H9 (cell line): ENCODE measurements around the gene DENND6B. TPM values are rescaled to one million over a fixed set of nuclear protein-coding genes. Genes with fewer than 3 reads are reported as not detected.

Experiments
- DNase-seq: peaks from one replicate; pipeline ENCODE4 v3.0.0-alpha.2; 2017
- H2AFZ ChIP-seq: one replicate; pipeline ENCODE4 v1.6.1; 2013; ENCODE audit warnings: mild to moderate bottlenecking, low read length, control low read depth, moderate library complexity
- H2AK5ac ChIP-seq: 2 replicates; pipeline ENCODE4 v1.6.1; 2013; ENCODE audit warnings: low read length, control low read depth, mixed read lengths; ENCODE audit not compliant: insufficient read length
- H2BK120ac ChIP-seq: one replicate; pipeline ENCODE4 v1.6.1; 2013; ENCODE audit warnings: low read depth, mild to moderate bottlenecking, low read length, control low read depth, inconsistent platforms; ENCODE audit not compliant: poor library complexity, severe bottlenecking
- H2BK12ac ChIP-seq: 2 replicates; pipeline ENCODE4 v1.6.1; 2013; ENCODE audit warnings: low read length, control low read depth, mixed read lengths, low read depth; ENCODE audit not compliant: insufficient read length
- H2BK15ac ChIP-seq: 2 replicates; pipeline ENCODE4 v1.6.1; 2013; ENCODE audit warnings: low read depth, low read length, control low read depth
- H2BK20ac ChIP-seq: one replicate; pipeline ENCODE4 v1.6.1; 2013; ENCODE audit warnings: low read depth, mild to moderate bottlenecking, low read length, control low read depth, inconsistent platforms; ENCODE audit not compliant: poor library complexity, severe bottlenecking
- H2BK5ac ChIP-seq: 2 replicates; pipeline ENCODE4 v1.6.1; 2013; ENCODE audit warnings: low read length, control low read depth, mixed read lengths; ENCODE audit not compliant: insufficient read length
- H3K14ac ChIP-seq: 2 replicates; pipeline ENCODE4 v1.6.1; 2013; ENCODE audit warnings: low read length, control low read depth; ENCODE audit not compliant: insufficient read depth
- H3K18ac ChIP-seq: 2 replicates; pipeline ENCODE4 v1.6.1; 2013; ENCODE audit warnings: low read depth, mild to moderate bottlenecking, mixed read lengths, low read length, control low read depth; ENCODE audit not compliant: insufficient read length
- H3K23ac ChIP-seq: 2 replicates; pipeline ENCODE4 v1.6.1; 2013; ENCODE audit warnings: low read length, control low read depth, mixed read lengths, low read depth; ENCODE audit not compliant: insufficient read length
- H3K23me2 ChIP-seq: 2 replicates; pipeline ENCODE4 v1.6.1; 2013; ENCODE audit warnings: low read depth, mild to moderate bottlenecking, mixed read lengths, low read length, control low read depth; ENCODE audit not compliant: insufficient read length, poor library complexity, severe bottlenecking
- H3K27ac ChIP-seq: 2 replicates; pipeline ENCODE4 v1.5.1; 2013; ENCODE audit warnings: low read length, control low read depth, mixed read lengths, low read depth; ENCODE audit not compliant: insufficient read length
- H3K27me3 ChIP-seq: 2 replicates; pipeline ENCODE4 v1.6.1; 2013; ENCODE audit warnings: low read length, control low read depth, inconsistent platforms; ENCODE audit not compliant: insufficient read depth
- H3K4ac ChIP-seq: 2 replicates; pipeline ENCODE4 v1.6.1; 2013; ENCODE audit warnings: low read depth, mild to moderate bottlenecking, control low read depth, inconsistent platforms, low read length, moderate library complexity
- H3K4me1 ChIP-seq: 2 replicates; pipeline ENCODE4 v1.6.1; 2013; ENCODE audit warnings: low read length, control low read depth, inconsistent platforms; ENCODE audit not compliant: insufficient read depth
- H3K4me2 ChIP-seq: 2 replicates; pipeline ENCODE4 v1.6.1; 2013; ENCODE audit warnings: low read length, control low read depth, mixed read lengths; ENCODE audit not compliant: insufficient read length, insufficient read depth
- H3K56ac ChIP-seq: 2 replicates; pipeline ENCODE4 v1.6.1; 2013; ENCODE audit warnings: low read depth, mild to moderate bottlenecking, mixed read lengths, low read length, control low read depth; ENCODE audit not compliant: insufficient read length
- H3K79me1 ChIP-seq: 2 replicates; pipeline ENCODE4 v1.6.1; 2013; ENCODE audit warnings: low read depth, mild to moderate bottlenecking, moderate library complexity, low read length, control low read depth, inconsistent platforms; ENCODE audit not compliant: insufficient read depth, poor library complexity, severe bottlenecking
- H3K79me2 ChIP-seq: 2 replicates; pipeline ENCODE4 v1.6.1; 2013; ENCODE audit warnings: low read length, control low read depth, inconsistent platforms; ENCODE audit not compliant: insufficient read depth
- H3K9ac ChIP-seq: 2 replicates; pipeline ENCODE4 v1.6.1; 2013; ENCODE audit warnings: low read length, control low read depth, mixed read lengths; ENCODE audit not compliant: insufficient read length; ENCODE audit errors: extremely low read depth
- H3K9me3 ChIP-seq: one replicate; pipeline ENCODE4 v1.6.1; 2013; ENCODE audit warnings: low read depth, low read length, inconsistent platforms; ENCODE audit not compliant: control insufficient read depth
- H3T11ph ChIP-seq: one replicate; pipeline ENCODE4 v1.6.1; 2013; ENCODE audit warnings: mild to moderate bottlenecking, low read length, control low read depth, inconsistent platforms
- H4K20me1 ChIP-seq: one replicate; pipeline ENCODE4 v1.6.1; 2013; ENCODE audit not compliant: control insufficient read depth, insufficient read length, insufficient read depth
- H4K5ac ChIP-seq: 2 replicates; pipeline ENCODE4 v1.6.1; 2013; ENCODE audit warnings: low read depth, mild to moderate bottlenecking, mixed read lengths, low read length, control low read depth; ENCODE audit not compliant: insufficient read length
- H4K8ac ChIP-seq: replicated peaks from 2 replicates; pipeline ENCODE4 v1.6.1; 2013; ENCODE audit warnings: low read length, control low read depth, mixed read lengths, low read depth; ENCODE audit not compliant: insufficient read length
- H4K91ac ChIP-seq: 2 replicates; pipeline ENCODE4 v1.6.1; 2013; ENCODE audit warnings: low read depth, mild to moderate bottlenecking, moderate library complexity, mixed read lengths, low read length, control low read depth; ENCODE audit not compliant: insufficient read length
- H3K27ac Mint-ChIP-seq, 3 experiments: 2 replicates in 2 of 3; 3 replicates in 1 of 3; pipeline ENCODE4 v1.8.0; 2020 to 2021; ENCODE audit warnings: mixed read lengths in 3 of 3, mild to moderate bottlenecking in 1 of 3, moderate library complexity in 1 of 3
- H3K27me3 Mint-ChIP-seq: 2 replicates; pipeline ENCODE4 v1.8.0; 2021; ENCODE audit warnings: low read depth, mild to moderate bottlenecking, moderate library complexity, mixed read lengths
- H3K36me3 Mint-ChIP-seq, 3 experiments: 2 replicates in 2 of 3; 3 replicates in 1 of 3; pipeline ENCODE4 v1.8.0; 2020 to 2021; ENCODE audit warnings: low read depth in 3 of 3, mixed read lengths in 3 of 3; ENCODE audit not compliant: insufficient read depth in 1 of 3
- H3K4me1 Mint-ChIP-seq, 2 experiments: 2 replicates each; pipeline ENCODE4 v1.8.0; 2020; ENCODE audit warnings: mixed read lengths in 2 of 2
- H3K4me3 Mint-ChIP-seq, 2 experiments: 2 replicates in 1 of 2; 3 replicates in 1 of 2; pipeline ENCODE4 v1.8.0; 2020 to 2021; ENCODE audit warnings: mild to moderate bottlenecking in 2 of 2, mixed read lengths in 2 of 2, moderate library complexity in 1 of 2
- H3K9me3 Mint-ChIP-seq, 2 experiments: 2 replicates in 1 of 2; 3 replicates in 1 of 2; pipeline ENCODE4 v1.8.0; 2020; ENCODE audit warnings: mild to moderate bottlenecking in 2 of 2, mixed read lengths in 2 of 2, moderate library complexity in 1 of 2
- WGBS: extraction: QIAGEN DNeasy Blood & Tissue Kit; methylation state at CpG from one replicate; pipeline ENCODE4 v1.1.7; 2013; ENCODE audit warnings: missing lambda C conversion rate, low lambda C conversion rate, mixed read lengths; ENCODE audit not compliant: insufficient read length; ENCODE audit errors: extremely low coverage; 5-methylcytosine and 5-hydroxymethylcytosine counted together
- total RNA-seq: library from RNA; stranded (reverse); gene quantifications from 2 replicates; pipeline ENCODE4 v1.2.1, GENCODE V29; 2021
- TF ChIP-seq, protein P1 (sequence below): fragments of 200-600 bp; sonication (generic); conservative IDR thresholded peaks from 3 replicates; pipeline ENCODE4 v1.8.0; 2021; ENCODE audit warnings: antibody characterized with exemption, mild to moderate bottlenecking

The DENND6B gene
- total RNA-seq, 1 experiment from 2014 or later, result 1.5 TPM

DNA sequence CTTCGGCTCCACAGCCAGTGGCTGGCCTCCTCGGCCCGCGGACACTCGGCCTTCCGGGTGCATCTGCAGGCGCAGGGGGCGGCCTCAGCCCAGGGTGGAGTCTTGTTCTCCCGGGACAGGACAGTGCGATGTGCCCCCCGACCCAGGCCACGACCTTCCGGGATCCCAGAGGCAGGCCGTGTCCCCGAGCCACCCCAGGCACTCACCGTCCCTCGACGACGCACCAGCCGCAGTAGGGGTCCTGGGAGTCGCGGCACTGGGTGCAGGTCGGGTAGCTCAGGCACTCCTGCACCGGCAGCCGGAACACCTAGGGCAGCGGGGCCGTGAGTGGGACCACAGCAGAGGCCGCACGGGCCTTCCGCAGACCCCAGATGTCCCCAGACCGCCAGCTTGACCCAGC, 39.1 kb downstream of the DENND6B start:
- peaks cover 2% of the 10 kb centered on the region for H3K79me1 ChIP-seq
- no CpG with 5 or more reads among the region's 31 CpGs for whole genome bisulfite sequencing
- H3K4ac ChIP-seq, result no peak overlapping the region
- peaks cover 3% of the 10 kb centered on the region; the same call in 1 of the 2 replicates for H3K79me2 ChIP-seq
- no peak overlapping the region for H3K14ac ChIP-seq
- no peak overlapping the region for H3K23ac ChIP-seq
- Mint-ChIP-seq H3K27ac (no peak overlapping the region), H3K27me3 (no peaks in the 10 kb centered on the region), H3K36me3 (peaks cover 8 to 32% (median 28%) of the 10 kb centered on the region in 3 experiments; a peak in 6 of 7 replicates), H3K9me3 (no peaks in the 10 kb centered on the region; a peak in 1 of 5 replicates), H3K4me1 (peaks cover 3 to 4% of the 10 kb centered on the region in 2 experiments), H3K4me3 (no peak overlapping the region)
- no peak overlapping the region for H4K8ac ChIP-seq
- H2AFZ ChIP-seq, result no peak overlapping the region
- no peak overlapping the region for H3K56ac ChIP-seq
- H3K9ac ChIP-seq, result no peak overlapping the region
- H2BK20ac ChIP-seq, result no peak overlapping the region
- H2BK12ac ChIP-seq, result no peak overlapping the region
- no peak overlapping the region for H3K27ac ChIP-seq
- no peak overlapping the region for H3K18ac ChIP-seq
- TF ChIP-seq, protein P1, sequence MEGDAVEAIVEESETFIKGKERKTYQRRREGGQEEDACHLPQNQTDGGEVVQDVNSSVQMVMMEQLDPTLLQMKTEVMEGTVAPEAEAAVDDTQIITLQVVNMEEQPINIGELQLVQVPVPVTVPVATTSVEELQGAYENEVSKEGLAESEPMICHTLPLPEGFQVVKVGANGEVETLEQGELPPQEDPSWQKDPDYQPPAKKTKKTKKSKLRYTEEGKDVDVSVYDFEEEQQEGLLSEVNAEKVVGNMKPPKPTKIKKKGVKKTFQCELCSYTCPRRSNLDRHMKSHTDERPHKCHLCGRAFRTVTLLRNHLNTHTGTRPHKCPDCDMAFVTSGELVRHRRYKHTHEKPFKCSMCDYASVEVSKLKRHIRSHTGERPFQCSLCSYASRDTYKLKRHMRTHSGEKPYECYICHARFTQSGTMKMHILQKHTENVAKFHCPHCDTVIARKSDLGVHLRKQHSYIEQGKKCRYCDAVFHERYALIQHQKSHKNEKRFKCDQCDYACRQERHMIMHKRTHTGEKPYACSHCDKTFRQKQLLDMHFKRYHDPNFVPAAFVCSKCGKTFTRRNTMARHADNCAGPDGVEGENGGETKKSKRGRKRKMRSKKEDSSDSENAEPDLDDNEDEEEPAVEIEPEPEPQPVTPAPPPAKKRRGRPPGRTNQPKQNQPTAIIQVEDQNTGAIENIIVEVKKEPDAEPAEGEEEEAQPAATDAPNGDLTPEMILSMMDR, result no peak
- H4K20me1 ChIP-seq, result no peaks in the 10 kb centered on the region
- H3K27me3 ChIP-seq, result no peaks in the 10 kb centered on the region
- H2BK15ac ChIP-seq, result no peak overlapping the region
- peaks cover 3% of the 10 kb centered on the region for H3K23me2 ChIP-seq
- no peak overlapping the region for H2BK5ac ChIP-seq
- no peak for DNase-seq
- no peak overlapping the region for H3K4me2 ChIP-seq
- H4K91ac ChIP-seq, result no peak overlapping the region
- no peak overlapping the region for H2AK5ac ChIP-seq
- H4K5ac ChIP-seq, result no peak overlapping the region
- no peak overlapping the region for H2BK120ac ChIP-seq
- H3T11ph ChIP-seq, result no peak overlapping the region
- no peaks in the 10 kb centered on the region for H3K4me1 ChIP-seq
- no peaks in the 10 kb centered on the region for H3K9me3 ChIP-seq
